ENCODE data around the gene LRRN4CL. TPM values are rescaled to one million over a fixed set of nuclear protein-coding genes. Genes with fewer than 3 reads are reported as not detected.
"Not testable (repeated sequence)": the region's sequence is repeated elsewhere in the genome, so short reads cannot be mapped to it uniquely, and the experiment has no call there.

The LRRN4CL gene
- polyA plus RNA-seq, 1 experiment = 2.9 TPM

- no peaks in the 10 kb centered on the region for H3K36me3 ChIP-seq (ENCODE audit: control insufficient read depth, insufficient read depth, low read length)
- no peak for DNase-seq (ENCODE audit: low read depth)
- H3K4me3 ChIP-seq (ENCODE audit: low read depth, low read length) = no peak overlapping the region
- POLR2A ChIA-PET = interaction anchor here (0.6 kb wide), 1 partner anchor 8 kb away, joined by 3 read pairs; the partner anchor contains the start of genes C11orf98 and CSKMT
- no peak for TF ChIP-seq CTCF (IDR thresholded peaks at IDR 0.05; ENCODE audit: insufficient read depth, low read depth, low read length)
- H3K27me3 ChIP-seq (ENCODE audit: control insufficient read depth, insufficient read depth, low read length) = no peaks in the 10 kb centered on the region
- CTCF ChIA-PET = interaction anchor here (0.8 to 1.8 kb wide), 4 partner anchors 8 to 262 kb away, joined by 3 to 4 read pairs (median 3); partner anchors contain the start of genes C11orf98 and CSKMT
Observed at GRCh38 chr11:62656796-62657429, 32.4 kb downstream of the LRRN4CL start.

GRCh38 chr11:62654297-62654696 lies 35.0 kb downstream of the LRRN4CL start:
- ChIA-PET CTCF (interaction anchor here (0.5 to 1.9 kb wide), 3 partner anchors 10 to 118 kb away, joined by 3 to 4 read pairs (median 3); partner anchors contain the start of gene TUT1), POLR2A (no interaction called here)
- no peaks in the 10 kb centered on the region for H3K27me3 ChIP-seq (ENCODE audit: control insufficient read depth, insufficient read depth, low read length)
- H3K36me3 ChIP-seq (ENCODE audit: control insufficient read depth, insufficient read depth, low read length) = peaks cover 5% of the 10 kb centered on the region
- DNase-seq (ENCODE audit: low read depth) = no peak
- no peak for TF ChIP-seq CTCF (IDR thresholded peaks at IDR 0.05; ENCODE audit: insufficient read depth, low read depth, low read length)
- H3K4me3 ChIP-seq (ENCODE audit: low read depth, low read length) = no peak overlapping the region

- Histone ChIP-seq H3K4me3 (ENCODE audit: low read depth, low read length) (peak overlapping the region; percentile 61), H3K27me3 (ENCODE audit: control insufficient read depth, insufficient read depth, low read length) (no peaks in the 10 kb centered on the region), H3K36me3 (ENCODE audit: control insufficient read depth, insufficient read depth, low read length) (peaks cover 18% of the 10 kb centered on the region)
- ChIA-PET CTCF (interaction anchor here (0.9 to 1.0 kb wide), 3 partner anchors 13 to 60 kb away, joined by 4 to 7 read pairs (median 5); partner anchors contain the start of genes C11orf98 and CSKMT), POLR2A (interaction anchor here (0.6 to 1.0 kb wide), 4 partner anchors 13 to 1665 kb away, joined by 4 to 10 read pairs (median 6); partner anchors contain the start of genes B3GAT3, C11orf98, CSKMT and PRDX5)
- no peak for TF ChIP-seq CTCF (IDR thresholded peaks at IDR 0.05; ENCODE audit: insufficient read depth, low read depth, low read length)
- DNase-seq (ENCODE audit: low read depth) = no peak
Observed at GRCh38 chr11:62652161-62653006, 36.9 kb downstream of the LRRN4CL start.

- DNase-seq (ENCODE audit: low read depth); H3K27me3 ChIP-seq (ENCODE audit: control insufficient read depth, insufficient read depth, low read length); CTCF ChIA-PET; POLR2A ChIA-PET; H3K4me3 ChIP-seq (ENCODE audit: low read depth, low read length): not testable (repeated sequence)
- peaks cover 18% of the 10 kb centered on the region for H3K36me3 ChIP-seq (ENCODE audit: control insufficient read depth, insufficient read depth, low read length)
Observed at GRCh38 chr11:62650283-62650682, 39.0 kb downstream of the LRRN4CL start.

- ChIA-PET CTCF (interaction anchor here (1.1 to 1.8 kb wide), 3 partner anchors 15 to 255 kb away, joined by 3 to 4 read pairs (median 3); no protein-coding TSS in a partner anchor), POLR2A (no interaction called here)
Observed at GRCh38 chr11:62649486-62649885, 39.8 kb downstream of the LRRN4CL start.

More at GRCh38 chr11:62649486-62649885, 39.8 kb downstream of the LRRN4CL start:
- H3K4me3 ChIP-seq (ENCODE audit: low read depth, low read length) = no peak overlapping the region
- TF ChIP-seq CTCF (IDR thresholded peaks at IDR 0.05; ENCODE audit: insufficient read depth, low read depth, low read length) = no peak
- no peak for DNase-seq (ENCODE audit: low read depth)
- peaks cover 18% of the 10 kb centered on the region for H3K36me3 ChIP-seq (ENCODE audit: control insufficient read depth, insufficient read depth, low read length)
- H3K27me3 ChIP-seq (ENCODE audit: control insufficient read depth, insufficient read depth, low read length) = no peaks in the 10 kb centered on the region

Measured in BJ (cell line).